Neural cell (in vitro differentiated cells): Measurements from ENCODE around the gene DUSP14. TPM values are rescaled to one million over a fixed set of nuclear protein-coding genes. Genes with fewer than 3 reads are reported as not detected.

Experiments
- H2AFZ ChIP-seq: fragments of 200-600, 300-800 bp; sonication (generic), shearing (Covaris generic); 2 replicates; pipeline ENCODE4 v1.6.0; 2014; ENCODE audit warnings: low read depth, mild to moderate bottlenecking, antibody characterized with exemption, low read length, moderate library complexity
- H3F3A ChIP-seq: fragments of 200-600 bp; shearing (Covaris generic); 2 replicates; pipeline ENCODE4 v1.6.1; 2016; ENCODE audit warnings: mild to moderate bottlenecking, moderate library complexity, mixed read lengths, antibody characterized with exemption, low read length; ENCODE audit not compliant: insufficient read depth, poor library complexity, severe bottlenecking
- H3K27ac ChIP-seq: fragments of 200-600, 300-800 bp; sonication (generic), shearing (Covaris generic); 2 replicates; pipeline ENCODE4 v1.5.1; 2014; ENCODE audit warnings: mild to moderate bottlenecking, low read length, moderate library complexity
- H3K27me3 ChIP-seq: fragments of 300-800, 200-600 bp; sonication (generic), shearing (Covaris generic); 2 replicates; pipeline ENCODE4 v1.6.0; 2014; ENCODE audit warnings: mild to moderate bottlenecking, low read depth, low read length, moderate library complexity; ENCODE audit not compliant: insufficient read depth
- H3K36me3 ChIP-seq: fragments of 300-800, 200-600 bp; sonication (generic), shearing (Covaris generic); 2 replicates; pipeline ENCODE4 v1.5.1; 2014; ENCODE audit warnings: mild to moderate bottlenecking, antibody characterized with exemption, low read length, moderate library complexity; ENCODE audit not compliant: insufficient read depth
- H3K4me2 ChIP-seq: fragments of 300-800, 200-600 bp; sonication (generic), shearing (Covaris generic); 2 replicates; pipeline ENCODE4 v1.6.0; 2014; ENCODE audit warnings: mild to moderate bottlenecking, low read length
- H3K4me3 ChIP-seq: fragments of 300-800, 200-600 bp; sonication (generic), shearing (Covaris generic); 2 replicates; pipeline ENCODE4 v1.5.1; 2014; ENCODE audit warnings: mild to moderate bottlenecking, low read length, moderate library complexity
- H3K79me2 ChIP-seq: fragments of 200-600 bp; shearing (Covaris generic); replicated peaks from 2 replicates; pipeline ENCODE4 v1.6.0; 2014; ENCODE audit warnings: mild to moderate bottlenecking, low read length, moderate library complexity; ENCODE audit not compliant: insufficient read depth
- H3K9ac ChIP-seq: fragments of 300-800, 200-600 bp; sonication (generic), shearing (Covaris generic); 2 replicates; pipeline ENCODE4 v1.6.1; 2016; ENCODE audit warnings: mild to moderate bottlenecking, low read length, mixed read lengths
- H3K9me2 ChIP-seq: fragments of 200-600 bp; shearing (Covaris generic); 2 replicates; pipeline ENCODE4 v1.6.1; 2016; ENCODE audit warnings: mild to moderate bottlenecking, low read length, mixed read lengths; ENCODE audit not compliant: insufficient read depth
- H3K9me3 ChIP-seq: fragments of 200-600, 300-800 bp; sonication (generic), shearing (Covaris generic); 2 replicates; pipeline ENCODE4 v1.6.1; 2016; ENCODE audit warnings: mild to moderate bottlenecking, mixed run types, low read length, moderate library complexity, mixed read lengths
- H4K20me1 ChIP-seq: fragments of 200-600 bp; shearing (Covaris generic); 2 replicates; pipeline ENCODE4 v1.6.1; 2016; ENCODE audit warnings: mild to moderate bottlenecking, mixed run types; ENCODE audit not compliant: insufficient read depth
- CTCF ChIP-seq: fragments of 450-650 bp; IDR thresholded peaks from 2 replicates; pipeline ENCODE4 v1.5.1; 2014; ENCODE audit warnings: antibody characterized with exemption, mild to moderate bottlenecking, moderate library complexity; ENCODE audit not compliant: poor library complexity, severe bottlenecking
- EP300 ChIP-seq: fragments of 450-650 bp; conservative IDR thresholded peaks from 2 replicates; pipeline ENCODE4 v1.6.1; 2014; ENCODE audit warnings: antibody characterized with exemption, mild to moderate bottlenecking, moderate library complexity; ENCODE audit not compliant: poor library complexity, severe bottlenecking
- EZH2 ChIP-seq: fragments of 200-600, 300-800 bp; shearing (Covaris generic), sonication (generic); IDR thresholded peaks from 2 replicates; pipeline ENCODE4 v1.6.1; 2014; ENCODE audit warnings: antibody characterized with exemption, low read length, borderline replicate concordance, mild to moderate bottlenecking; ENCODE audit not compliant: insufficient read depth, poor library complexity, severe bottlenecking
- MXI1 ChIP-seq: fragments of 450-650 bp; conservative IDR thresholded peaks from 2 replicates; pipeline ENCODE4 v1.6.1; 2014; ENCODE audit warnings: antibody characterized with exemption, mild to moderate bottlenecking; ENCODE audit not compliant: poor library complexity, severe bottlenecking
- POLR2AphosphoS5 ChIP-seq: IDR thresholded peaks from 2 replicates; pipeline ENCODE4 v1.6.1; 2012
- RAD21 ChIP-seq: fragments of 450-650 bp; conservative IDR thresholded peaks from 2 replicates; pipeline ENCODE4 v1.6.1; 2014; ENCODE audit warnings: antibody characterized with exemption, mild to moderate bottlenecking, moderate library complexity
- REST ChIP-seq: IDR thresholded peaks from 2 replicates; pipeline ENCODE4 v1.6.1; 2012; ENCODE audit warnings: borderline replicate concordance
- TAF1 ChIP-seq: IDR thresholded peaks from 2 replicates; pipeline ENCODE4 v1.6.1; 2012; ENCODE audit warnings: low read depth
- polyA plus RNA-seq: library from polyadenylated mRNA; depleted of rRNA; stranded (reverse); fragments of >200 nt; gene quantifications from 2 replicates; pipeline ENCODE4 v1.2.3, GENCODE V29; 2014

The DUSP14 gene
- polyA plus RNA-seq, 1 donor from 2014 or later, result 19.7 TPM

GRCh38 chr17:37479025-37479424 is 10.7 kb upstream of the DUSP14 start (continued):
- TF ChIP-seq RAD21 (no peak), TAF1 (no peak), MXI1 (no peak)

GRCh38 chr17:37480427-37480826 is 9.3 kb upstream of the DUSP14 start:
- Histone ChIP-seq H3K9ac (no peak overlapping the region), H3F3A (no peaks in the 10 kb centered on the region), H4K20me1 (no peaks in the 10 kb centered on the region), H3K4me3 (no peak overlapping the region), H3K79me2 (no peaks in the 10 kb centered on the region), H3K9me2 (no peaks in the 10 kb centered on the region), H2AFZ (no peak overlapping the region), H3K4me2 (no peak overlapping the region), H3K27ac (no peak overlapping the region), H3K27me3 (no peaks in the 10 kb centered on the region), H3K36me3 (no peaks in the 10 kb centered on the region), H3K9me3 (no peaks in the 10 kb centered on the region)
- TF ChIP-seq REST, result no peak
- TF ChIP-seq POLR2AphosphoS5, result no peak
- TF ChIP-seq RAD21, result no peak
- no peak for TF ChIP-seq CTCF

GRCh38 chr17:37481001-37481665 is 8.6 kb upstream of the DUSP14 start:
- no peaks in the 10 kb centered on the region for H3K36me3 ChIP-seq
- H3K27me3 ChIP-seq, result no peaks in the 10 kb centered on the region
- no peaks in the 10 kb centered on the region for H3F3A ChIP-seq
- no peak overlapping the region for H3K4me3 ChIP-seq
- H3K9me2 ChIP-seq, result no peaks in the 10 kb centered on the region
- no peaks in the 10 kb centered on the region for H3K79me2 ChIP-seq
- TF ChIP-seq RAD21 (no peak), EP300 (no peak), POLR2AphosphoS5 (no peak), EZH2 (no peak), MXI1 (no peak), TAF1 (no peak), CTCF (no peak), REST (no peak)
- no peaks in the 10 kb centered on the region for H4K20me1 ChIP-seq
- H3K4me2 ChIP-seq, result no peak overlapping the region
- no peak overlapping the region for H3K27ac ChIP-seq
- no peak overlapping the region for H3K9ac ChIP-seq
- no peaks in the 10 kb centered on the region for H3K9me3 ChIP-seq
- H2AFZ ChIP-seq, result no peak overlapping the region
